ENCODE measurements around the gene DPP9.
"Not testable (repeated sequence)": the region's sequence is repeated elsewhere in the genome, so short reads cannot be mapped to it uniquely, and the experiment has no call there.

Gene DPP9

DNA sequence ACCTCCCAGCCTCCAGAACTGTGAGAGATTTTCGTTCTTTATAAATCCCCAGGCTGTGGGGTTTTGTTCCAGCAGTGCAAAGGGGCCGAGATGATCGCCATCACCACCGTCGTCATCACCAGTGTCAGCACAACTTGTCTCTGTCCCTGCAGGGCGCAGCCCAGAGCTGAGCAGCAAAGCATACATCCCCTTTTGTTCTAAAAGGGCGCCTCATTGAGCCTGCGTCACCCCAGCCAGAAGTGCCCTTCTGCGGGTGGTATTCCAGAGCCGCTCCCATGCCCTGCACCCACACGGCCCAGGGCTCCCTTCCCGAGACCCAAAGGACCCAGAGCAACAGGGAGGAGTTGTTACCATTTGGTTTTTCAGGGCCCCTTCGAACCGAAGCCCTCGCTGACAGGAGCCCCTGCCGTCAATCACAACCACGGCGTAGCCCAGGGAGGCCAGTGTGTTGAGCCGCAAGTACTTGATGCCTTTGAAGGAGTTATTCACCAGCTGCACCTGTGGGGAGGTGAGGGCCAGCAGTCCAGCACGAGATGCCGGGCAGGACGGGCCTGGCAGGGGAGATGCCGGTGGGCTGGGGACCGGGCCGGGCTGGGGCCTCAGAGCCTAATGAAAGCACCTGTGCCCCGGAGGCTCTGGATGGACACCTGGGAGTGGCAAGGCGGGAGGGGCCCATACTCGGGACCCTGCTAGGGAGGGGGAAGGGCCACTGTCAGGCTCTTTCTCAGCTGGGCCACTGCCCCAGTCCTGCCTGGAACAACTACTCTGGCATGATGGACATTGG lies 39.1 kb downstream of the DPP9 start:
- no peak for DNase-seq

DNA sequence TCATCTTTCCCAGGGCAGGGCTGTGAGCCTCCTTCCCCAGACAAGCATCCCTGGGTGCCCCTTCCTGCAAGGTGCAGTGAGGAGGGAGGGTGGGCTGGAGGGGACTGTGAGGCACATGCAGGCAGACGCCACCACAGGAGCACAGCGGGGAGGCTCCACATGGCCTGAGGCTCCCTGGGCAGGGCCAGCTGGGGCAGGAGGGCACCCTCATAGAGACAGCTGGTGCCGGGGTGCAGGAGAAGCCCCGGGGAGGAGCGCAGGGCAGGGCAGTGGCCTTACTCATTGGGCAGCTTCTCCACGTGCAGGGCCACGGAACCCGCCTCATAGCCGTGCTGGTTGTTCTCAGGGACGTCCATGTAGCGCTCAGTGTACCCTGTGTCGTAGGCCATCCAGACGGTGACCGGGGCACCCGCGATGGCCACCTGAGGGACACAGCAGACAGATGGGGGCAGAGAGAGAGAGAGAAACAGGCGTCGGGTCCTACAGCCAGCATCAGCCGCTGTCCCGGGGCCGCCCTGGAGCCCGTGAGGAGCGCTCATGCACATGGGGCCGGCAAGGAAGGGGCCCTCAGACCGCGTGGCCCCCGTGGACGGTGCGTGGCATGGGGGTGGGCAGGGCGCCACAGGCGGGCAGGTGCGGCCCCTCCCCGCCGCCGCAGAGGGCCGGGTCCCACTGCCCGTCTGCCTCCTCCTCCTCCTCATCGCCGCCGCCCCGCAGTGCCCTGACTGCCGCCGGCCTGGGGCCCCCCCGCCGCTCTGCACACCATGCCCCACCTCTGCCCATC lies 41.0 kb downstream of the DPP9 start:
- no peak for DNase-seq

DNA sequence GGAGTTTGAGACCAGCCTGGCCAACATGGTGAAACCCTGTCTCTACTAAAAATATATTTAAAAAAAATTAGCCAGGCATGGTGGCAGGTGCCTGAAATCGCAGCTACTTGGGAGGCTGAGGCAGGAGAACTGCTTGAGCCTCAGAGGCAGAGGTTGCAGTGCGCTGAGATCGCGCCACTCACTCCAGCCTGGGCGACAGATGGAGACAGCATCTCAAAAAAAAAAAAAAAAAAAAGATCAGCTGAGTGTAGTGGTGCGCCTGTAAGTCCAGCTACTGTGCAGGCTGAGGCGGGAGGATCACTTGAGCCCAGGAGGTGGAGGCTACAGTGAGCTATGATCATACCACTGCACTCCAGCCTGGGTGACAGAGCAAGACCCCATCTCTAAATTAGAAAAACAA lies 43.6 kb downstream of the DPP9 start:
- DNase-seq: not testable (repeated sequence)

DNA sequence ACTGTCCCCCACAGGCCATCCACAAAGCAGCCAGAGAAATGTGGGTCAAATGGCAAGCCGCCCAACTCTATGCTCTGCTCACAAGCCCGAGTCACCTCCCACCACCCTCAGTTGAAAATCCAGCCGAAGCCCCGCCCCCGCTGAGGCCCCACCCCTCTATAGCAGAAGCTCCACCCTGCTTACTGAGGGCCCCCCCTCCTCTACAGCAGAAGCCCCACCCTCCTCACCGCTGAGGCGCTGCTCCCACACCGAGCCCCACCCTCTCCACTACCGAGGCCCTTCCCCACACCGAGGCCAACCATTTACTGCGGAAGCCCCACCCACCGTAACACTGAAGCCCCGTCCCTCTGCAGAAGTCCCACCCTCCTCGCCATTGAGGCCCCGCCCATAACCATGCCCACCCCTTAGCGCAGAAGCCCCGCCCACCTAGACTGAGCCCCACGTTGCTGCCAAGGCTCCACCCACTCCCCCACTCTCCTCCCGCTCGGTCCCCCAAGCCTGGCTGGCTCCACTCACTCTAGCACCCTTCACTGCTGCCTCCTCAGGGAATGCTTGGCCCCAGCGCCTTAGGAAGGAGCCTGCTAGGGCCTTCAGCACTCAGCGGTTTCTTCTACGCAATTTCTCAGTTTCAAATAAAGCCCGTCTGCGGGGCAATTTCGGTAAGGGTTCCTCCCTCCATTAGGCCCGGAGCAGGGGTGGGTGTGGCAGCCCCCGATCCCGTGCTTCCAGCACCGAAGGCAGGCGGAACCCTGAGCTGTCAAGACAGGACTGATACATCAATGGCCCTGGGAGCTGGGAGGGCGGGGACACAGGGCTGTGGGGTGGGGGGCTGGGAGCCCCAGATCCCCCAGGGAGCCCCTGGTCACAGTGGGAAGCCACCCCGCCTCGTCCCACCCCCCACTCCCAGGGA lies 44.5 kb downstream of the DPP9 start:
- no peak for DNase-seq

DNA sequence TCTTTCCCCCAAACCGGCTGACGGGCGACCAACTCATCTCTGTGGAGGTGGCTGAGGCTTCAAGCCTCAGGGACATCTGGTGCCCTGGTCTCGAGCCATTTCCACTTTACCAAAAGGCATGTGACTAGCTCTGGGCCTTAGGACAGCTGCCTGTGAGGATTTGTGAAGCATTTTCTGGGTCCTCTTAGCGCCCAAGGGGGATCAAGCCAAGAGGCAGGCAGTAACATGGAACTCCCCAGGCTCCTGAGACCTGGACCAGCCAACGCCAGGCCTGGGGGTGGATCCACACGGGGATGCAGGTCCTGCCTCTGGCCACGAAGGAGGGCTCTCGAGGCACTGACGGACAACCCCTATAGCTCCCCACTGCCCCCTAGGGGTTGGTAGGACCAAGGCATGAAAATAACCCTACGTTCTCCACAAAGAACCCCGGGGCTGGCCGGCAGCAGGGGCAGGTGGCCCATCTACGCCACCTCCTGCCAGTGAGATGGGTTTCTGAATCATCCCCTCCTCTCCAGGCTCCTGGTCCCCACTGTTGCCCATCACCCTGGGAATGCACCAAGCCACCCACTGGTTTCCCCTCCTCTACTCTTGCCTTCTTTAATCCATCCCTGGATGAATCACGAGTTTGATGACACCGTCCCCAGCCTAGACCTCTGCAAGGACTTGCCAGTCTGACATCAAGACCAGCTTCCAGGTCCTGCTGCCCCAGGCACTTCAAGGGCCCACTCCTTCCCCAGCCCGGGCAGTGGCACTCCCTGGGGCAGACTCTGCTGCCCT lies 46.5 kb downstream of the DPP9 start:
- no peak for DNase-seq

DNA sequence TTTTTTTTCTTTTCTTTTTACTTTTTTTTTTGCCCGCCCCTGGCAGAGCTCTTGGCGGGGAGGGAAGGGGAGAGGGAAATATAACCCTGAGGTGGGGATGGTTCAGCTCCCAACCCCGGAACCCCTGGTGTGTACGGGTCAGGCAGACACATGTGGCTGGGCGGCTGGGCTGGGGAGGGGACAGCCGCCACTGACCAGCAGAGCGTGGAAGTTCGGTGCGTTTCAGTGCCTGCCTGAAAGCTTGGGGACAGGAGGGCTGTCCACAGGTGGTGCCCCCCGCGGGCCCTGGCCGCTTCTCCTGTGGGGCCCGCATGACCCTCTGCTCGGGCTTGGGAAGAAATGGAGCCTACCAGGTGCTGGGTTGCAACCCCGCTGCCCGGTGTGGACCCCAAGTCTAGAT lies 48.3 kb downstream of the DPP9 start:
- DNase-seq: no peak

DNA sequence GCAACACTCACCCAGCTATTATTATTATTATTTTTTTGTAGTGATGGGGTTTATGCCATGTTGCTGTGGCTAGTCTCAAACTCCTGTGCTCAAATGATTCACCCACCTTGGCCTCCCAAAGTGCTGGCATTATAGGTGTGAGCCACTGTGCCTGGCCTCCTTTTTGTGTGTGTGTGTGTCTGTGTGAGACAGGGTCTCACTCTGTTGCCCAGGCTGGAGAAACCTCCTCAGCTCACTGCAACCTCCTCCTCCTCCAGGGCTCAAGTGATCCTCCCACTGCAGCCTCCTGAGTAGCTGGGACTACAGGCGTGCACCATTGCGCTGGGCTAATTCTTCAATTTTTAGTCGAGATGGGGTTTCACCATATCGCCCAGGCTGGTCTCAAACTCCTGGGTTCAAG lies 49.9 kb downstream of the DPP9 start:
- DNase-seq: no peak

DNA sequence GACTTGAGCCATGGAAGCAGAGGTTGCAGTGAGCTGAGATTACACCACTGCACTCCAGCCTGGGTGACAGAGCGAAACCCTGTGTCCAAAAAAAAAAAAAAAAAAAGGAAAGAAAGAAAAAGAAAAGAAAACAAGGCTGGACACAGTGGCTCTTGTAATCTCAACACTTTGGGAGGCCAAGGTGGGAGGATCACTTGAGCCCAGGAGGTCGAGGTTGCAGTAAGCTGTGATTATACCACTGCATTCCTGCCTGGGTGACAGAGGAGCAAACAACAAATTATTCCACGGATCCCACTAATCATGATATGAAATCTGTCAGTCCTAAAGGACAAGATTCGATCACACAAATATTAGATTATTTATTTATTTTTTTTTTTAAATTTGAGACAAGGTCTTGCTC lies 50.4 kb downstream of the DPP9 start:
- no peak for DNase-seq

DNA sequence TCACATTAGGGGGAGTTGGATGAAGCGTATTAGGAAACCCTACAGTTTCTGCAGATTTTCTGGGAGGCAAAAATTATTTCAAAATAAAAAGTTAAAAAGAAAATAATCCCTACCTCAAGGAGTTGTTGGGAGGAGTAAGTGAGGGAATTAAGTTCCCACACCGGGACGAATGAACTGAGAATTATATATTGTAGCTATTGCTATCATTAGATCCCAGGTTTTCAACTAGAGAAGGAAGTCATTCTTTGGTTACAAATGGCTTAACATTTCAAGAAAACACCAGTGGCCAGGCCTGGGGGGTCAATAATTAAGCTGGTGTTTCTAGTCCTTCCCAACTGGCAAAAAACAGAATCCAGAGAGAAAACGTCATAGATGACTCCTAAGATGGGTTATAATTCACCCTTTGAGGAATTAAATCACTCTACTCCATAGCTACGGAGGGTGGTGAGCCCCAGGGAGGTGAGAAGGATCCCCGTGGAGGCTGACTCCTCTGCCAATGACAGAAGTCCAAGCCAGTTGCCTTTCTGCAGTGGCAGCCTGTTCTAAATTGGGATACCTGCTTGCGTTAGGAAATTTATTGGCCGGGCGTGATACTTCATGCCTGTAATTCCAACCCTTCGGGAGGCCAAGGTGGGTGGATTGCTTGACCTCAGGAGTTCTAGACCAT lies 52.3 kb downstream of the DPP9 start:
- no peak for DNase-seq

DNA sequence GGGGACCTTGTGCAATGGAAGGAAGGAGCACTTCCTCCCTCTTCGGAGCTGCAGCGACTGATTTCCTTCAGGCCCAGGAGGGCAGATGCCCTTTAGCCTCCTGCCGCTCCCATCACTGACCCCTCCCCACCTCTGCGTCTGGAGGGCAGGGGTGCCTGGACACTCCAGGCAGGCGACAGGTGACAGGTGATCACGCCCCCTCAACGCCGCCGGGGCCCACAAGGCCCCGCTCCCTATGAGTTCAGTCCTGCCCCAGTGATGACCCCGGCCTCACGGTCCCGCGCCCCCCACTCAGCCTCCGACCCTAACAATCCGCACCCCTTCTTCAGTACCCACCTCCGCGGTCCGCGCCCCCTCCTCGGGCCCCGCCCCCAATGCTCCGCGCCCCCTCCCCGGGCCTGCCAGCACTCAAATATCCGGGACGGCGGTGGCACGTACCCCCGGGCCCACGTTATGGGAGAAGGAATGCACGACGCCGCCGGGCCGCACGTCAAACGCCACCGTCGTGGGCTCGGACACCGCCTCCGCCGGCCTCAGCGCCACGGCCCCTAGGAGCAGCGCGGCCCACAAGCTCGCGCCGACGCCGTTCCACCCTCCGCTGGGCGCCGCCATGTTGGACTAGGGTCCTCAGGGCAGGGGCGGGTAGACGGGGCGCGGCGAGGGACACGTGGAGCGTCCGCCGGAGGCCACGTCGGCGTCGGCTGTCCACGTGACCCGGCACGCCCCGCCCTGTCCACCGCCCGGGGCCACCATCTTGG lies 53.7 kb downstream of the DPP9 start, which contains the start of gene MYDGF:
Gene MYDGF (minus strand): TSS at position 620 of the 758 bp plus-strand sequence. CDS start 8 bp downstream, at position 612.
- DNase-seq: peak; percentile 94

DNA sequence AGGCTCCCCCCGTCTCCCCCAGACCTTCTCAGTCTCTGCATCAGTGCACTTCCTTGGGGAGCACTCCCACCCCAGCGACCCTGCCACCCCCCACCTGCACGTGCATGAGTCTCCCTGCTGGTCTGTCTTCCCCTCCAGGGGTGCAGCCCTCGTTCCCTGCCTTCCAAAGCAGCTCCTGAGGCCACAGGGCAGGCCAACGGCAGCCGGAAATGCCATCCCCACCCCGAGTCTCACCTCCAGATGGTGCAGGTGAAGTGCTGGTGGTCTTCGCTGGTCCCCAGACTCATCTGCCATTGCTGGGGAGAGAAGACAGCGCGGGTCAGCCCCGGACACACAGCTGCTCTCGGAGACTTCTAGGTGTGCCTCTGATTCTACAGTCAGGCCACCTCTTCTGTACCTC lies 59.0 kb downstream of the DPP9 start:
- no peak for DNase-seq

DNA sequence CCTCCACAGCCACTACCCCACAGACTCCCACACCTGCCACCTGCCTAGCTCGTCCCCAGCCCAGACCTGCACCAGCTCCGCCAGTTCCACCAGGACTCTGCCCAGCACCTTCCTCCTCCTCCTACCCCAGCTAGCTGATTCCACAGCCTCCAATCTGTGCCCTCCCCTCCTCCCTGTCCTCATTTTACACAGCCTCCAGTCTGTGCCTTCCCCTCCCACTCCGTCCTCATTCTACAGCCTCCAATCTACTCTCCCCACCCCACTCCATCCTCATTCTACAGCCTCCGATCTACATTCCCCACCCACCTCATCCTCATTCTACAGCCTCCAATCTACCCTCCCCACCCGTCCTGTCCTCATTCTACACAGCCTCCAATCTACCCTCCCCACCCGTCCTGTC lies 60.8 kb downstream of the DPP9 start:
- DNase-seq: no peak

DNA sequence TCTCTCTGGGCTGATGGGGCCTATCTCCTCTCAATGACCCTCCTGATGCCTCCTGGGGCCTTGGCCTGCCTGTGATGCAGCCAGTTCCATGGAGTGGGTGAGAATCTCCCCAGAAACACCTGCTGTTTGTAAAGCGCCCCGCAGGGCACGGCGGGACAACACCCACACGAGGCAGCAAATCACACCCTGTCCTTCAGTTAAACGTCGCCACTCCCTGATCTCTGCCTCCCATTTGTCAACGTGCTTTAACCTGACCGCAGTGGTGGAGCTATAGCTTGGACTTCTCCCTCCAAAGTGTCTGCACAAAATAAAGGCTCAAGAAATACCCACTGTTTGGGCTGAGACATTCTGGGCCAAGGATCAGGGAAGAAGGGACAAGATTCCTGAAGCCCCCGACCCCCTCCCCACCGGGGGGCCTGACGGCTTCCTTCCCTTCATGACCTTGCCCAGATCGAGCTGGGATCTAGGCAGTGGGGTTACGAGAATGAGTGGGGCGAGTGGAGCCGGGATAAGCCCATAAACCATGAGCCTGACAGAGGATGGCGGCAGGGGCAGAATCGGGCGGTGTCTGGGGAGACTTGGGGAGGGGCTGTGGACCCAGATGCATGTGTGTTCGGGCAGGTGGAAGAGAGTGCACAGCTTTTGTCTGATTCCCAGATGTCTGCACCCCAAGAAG lies 61.5 kb downstream of the DPP9 start:
- no peak for DNase-seq

DNA sequence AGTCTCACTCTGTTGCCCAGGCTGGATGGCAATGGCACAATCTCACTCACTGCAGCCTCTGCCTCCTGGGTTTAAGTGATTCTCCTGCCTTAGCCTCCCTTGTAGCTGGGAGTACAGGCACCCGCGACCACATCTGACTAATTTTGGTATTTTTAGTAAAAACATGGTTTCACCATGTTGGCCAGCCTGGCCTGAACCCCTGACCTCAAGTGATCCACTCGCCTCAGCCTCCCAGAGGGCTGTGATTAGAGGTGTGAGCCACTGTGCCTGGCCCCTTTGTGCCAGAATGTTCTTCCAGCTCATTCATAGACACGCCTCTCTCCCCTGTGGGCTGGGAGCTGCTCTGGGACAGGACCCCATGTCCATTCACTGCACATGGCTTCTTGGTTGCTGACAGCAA lies 62.6 kb downstream of the DPP9 start:
- DNase-seq: no peak

DNA sequence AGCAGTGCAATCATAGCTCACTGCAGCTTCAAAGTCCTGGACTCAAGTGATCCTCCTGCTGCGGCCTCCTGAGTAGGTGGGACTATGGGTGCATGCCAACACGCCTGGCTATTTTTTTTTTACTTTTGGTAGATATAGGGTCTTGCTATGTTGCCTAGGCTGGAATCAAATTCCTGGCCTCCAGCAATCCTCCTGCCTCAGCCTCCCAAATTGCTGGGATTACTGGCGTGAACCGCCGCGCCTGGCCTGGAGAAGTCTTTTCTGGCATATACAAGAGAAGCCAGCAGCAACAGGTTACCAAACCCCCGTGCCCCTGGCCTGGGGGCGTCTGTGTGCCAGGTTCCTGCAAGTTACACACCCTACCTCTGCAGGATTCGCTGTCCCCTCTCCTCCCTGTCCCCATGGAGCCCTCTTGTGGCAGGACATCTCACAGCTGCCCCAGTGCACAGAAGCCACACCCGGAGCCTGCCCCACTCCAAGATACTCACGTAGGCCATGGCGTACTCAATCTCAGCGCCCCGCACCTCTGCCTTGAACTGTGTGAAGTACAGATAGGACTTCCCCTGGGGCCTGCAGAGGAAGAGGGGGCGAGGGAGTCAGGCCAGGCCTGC lies 63.4 kb downstream of the DPP9 start:
- DNase-seq: no peak

DNA sequence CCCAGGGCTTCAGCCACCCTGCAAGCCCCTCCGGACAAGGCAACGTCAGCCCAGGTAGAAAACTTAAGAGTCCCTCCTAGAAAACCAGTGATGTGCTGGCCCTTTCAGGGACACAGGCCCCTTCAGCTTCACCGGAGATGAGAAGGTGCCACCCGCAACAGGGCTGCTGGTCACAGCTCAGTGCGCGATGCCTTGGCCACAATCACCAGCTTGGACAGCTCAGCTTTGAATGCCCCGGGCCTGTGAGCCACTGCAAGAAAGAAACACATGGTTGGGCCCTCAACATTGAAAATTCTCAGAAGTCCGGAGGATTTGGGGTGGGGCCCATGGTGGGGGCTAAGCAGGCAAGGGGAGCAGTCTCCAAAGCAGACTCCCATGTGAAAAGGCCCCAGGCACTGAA lies 65.8 kb downstream of the DPP9 start:
- DNase-seq: no peak

DNA sequence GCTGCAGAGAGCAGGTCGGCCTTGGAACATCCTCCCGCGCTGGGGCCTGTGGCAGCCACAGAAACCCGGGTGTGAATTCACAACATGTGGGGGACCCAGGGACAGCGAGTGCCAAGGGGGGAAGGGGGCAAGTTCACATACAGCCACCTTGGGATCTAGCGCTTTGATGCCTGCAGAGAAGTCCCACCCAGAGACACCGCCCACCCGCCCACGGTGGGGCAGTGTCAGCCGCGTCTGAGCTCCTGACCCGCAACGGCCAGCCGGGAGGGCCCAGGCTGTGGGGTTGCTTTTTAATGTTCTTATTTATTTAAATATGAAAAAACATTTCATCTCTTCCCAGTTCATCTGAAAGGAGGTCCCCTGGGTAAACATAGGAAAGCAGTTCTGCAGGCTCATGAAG lies 66.4 kb downstream of the DPP9 start:
- no peak for DNase-seq

DNA sequence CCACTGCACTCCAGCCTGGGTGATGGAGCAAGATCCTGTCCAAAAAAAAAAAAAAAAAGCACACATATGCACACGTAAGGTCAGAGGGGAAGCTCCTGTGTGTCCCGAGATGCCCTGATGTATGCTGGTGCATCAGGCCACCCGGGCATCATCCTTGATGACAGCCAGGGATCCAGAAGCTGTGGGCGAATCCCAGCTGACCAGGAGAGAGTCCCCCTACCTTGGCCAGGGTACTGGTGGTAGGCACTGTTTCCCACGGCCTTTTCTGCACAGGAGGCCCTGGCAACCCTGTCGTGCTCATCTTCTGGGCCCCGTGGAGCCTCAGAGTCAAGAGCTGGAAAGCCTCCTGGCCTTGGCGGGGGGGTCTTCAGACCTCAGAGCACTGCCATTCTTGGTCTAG lies 67.5 kb downstream of the DPP9 start:
- DNase-seq: no peak

DNA sequence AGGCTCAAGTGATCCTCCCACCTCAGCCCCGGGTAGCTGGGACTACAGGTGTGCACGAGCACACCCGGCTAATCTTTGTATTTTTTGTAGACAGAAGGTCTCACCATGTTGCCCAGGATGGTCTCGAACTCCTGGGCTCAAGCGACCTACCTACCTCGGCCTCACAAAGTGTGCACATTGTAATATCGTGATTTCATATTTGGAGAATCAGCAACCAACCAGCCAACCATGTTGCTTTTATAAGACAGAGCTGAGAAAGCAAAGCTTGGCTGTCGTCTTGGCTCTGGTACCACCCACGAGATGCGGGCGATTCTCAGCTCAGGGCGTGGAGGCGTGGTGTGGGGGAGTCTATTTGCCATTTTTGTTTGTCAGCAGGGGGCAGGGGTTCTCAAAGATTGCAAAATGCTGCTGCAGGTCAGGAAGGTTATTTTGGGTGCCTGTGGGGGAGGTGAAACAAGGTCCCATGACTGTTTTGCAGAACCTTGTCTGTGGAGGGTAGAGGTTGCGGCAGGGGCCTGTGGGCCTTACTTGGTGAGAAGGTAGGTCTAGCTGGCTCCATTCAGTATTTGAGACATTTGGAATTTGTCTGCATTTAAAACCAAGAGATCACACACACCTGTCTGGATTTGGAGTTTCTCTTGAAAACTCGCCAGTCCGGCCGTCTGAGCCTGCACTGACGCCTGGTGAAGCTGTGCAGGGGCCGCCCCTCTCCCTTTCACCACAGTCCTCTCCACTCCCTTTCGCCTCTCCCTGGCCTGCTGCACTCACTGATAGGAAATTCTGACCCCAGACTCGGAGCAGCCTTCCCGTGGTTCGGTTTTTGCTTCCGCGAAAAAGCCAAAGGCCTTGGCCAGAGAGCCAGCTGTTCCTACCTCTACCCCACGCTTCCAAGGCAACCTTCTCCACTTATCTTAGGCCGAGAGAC lies 68.9 kb downstream of the DPP9 start:
- DNase-seq: no peak

Measured in right forelimb (tissue), 1 donor.